Vagina (tissue), 2 donors: ENCODE results near the gene GRK5. TPM values are rescaled to one million over a fixed set of nuclear protein-coding genes. Genes with fewer than 3 reads are reported as not detected.

ENCODE experiments used
- DNase-seq, 2 donors: peaks; one replicate each; pipeline ENCODE4 v3.0.0-alpha.2; 2017; ENCODE audit errors: extremely low spot score in 2 of 2
- H3K27ac ChIP-seq: fragments of 200-600 bp; sonication (generic); one replicate; pipeline ENCODE4 v1.5.1; 2019
- H3K27me3 ChIP-seq: fragments of 200-600 bp; sonication (generic); one replicate; pipeline ENCODE4 v1.5.1; 2019
- H3K36me3 ChIP-seq, 2 donors: fragments of 200-600 bp; sonication (generic); one replicate each; pipeline ENCODE4 v1.5.1; 2017 to 2019
- H3K4me1 ChIP-seq: fragments of 200-600 bp; sonication (generic); one replicate; pipeline ENCODE4 v1.5.1; 2019
- H3K4me3 ChIP-seq, 2 donors: fragments of 200-600 bp; sonication (generic); 1 replicate in 1 of 2; 2 replicates in 1 of 2; pipeline ENCODE4 v1.5.1; 2016 to 2019
- H3K9me3 ChIP-seq: fragments of 200-600 bp; sonication (generic); one replicate; pipeline ENCODE4 v1.5.1; 2019
- POLR2A ChIP-seq, 2 donors: fragments of 450-650 bp; IDR thresholded peaks; one replicate each; pipeline ENCODE4 v1.6.1; 2017; ENCODE audit warnings: antibody characterized with exemption in 2 of 2, mild to moderate bottlenecking in 2 of 2, moderate library complexity in 2 of 2
- POLR2AphosphoS5 ChIP-seq, 2 donors: sonication (generic); formaldehyde crosslinking; IDR thresholded peaks; one replicate each; pipeline ENCODE4 v1.9.0; 2017; ENCODE audit warnings: antibody characterized with exemption in 2 of 2, mild to moderate bottlenecking in 2 of 2, low read depth in 1 of 2; ENCODE audit not compliant: insufficient read depth in 1 of 2
- intact Hi-C: fragments of 100-400 bp; cut with DNase I; formaldehyde crosslinking; loops from one replicate; pipeline ENCODE4 v1.15.1; 2023
- total RNA-seq: library from RNA; depleted of rRNA; stranded (reverse); fragments of >200 nt; gene quantifications from one replicate; pipeline ENCODE4 v1.2.3, GENCODE V29; 2016
- TF ChIP-seq, protein P1 (sequence below), 3 experiments: fragments of 450-650 bp in 2 of 3; fragments of 200-600 bp in 1 of 3; sonication (generic) in 1 of 3; IDR thresholded peaks; one replicate each; pipeline ENCODE4 v1.5.1; 2017 to 2019; ENCODE audit warnings: antibody characterized with exemption in 3 of 3, mild to moderate bottlenecking in 2 of 3, moderate library complexity in 2 of 3

GRK5 gene
- total RNA-seq, 1 donor from 2014 or later: 16.5 TPM

DNA sequence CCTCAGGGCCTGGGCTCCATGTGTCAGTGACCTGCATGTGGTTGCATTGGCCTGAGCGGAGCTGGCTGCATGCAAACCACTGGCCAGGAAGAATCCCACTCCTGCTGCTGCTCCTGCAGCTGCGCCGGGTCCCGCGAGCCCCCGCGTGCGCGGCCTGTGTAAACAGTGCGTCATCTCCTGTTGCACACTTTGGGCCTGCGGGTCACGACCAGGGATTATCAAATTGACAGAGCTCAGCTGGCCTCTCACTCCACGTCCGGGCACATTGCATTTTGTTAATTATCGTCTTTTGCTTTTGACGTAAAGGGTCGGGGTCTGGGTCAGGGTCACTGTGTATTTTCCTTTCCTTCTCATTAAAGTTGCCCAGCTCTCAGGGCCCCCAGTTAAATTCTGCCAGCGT, 202.5 kb downstream of the GRK5 start:
- TF ChIP-seq POLR2A (IDR thresholded peaks at IDR 0.05) (no peak), POLR2AphosphoS5 (IDR thresholded peaks at IDR 0.05; ENCODE audit: insufficient read depth in 1 of 2, low read depth in 1 of 2) (peak in 1 of 2 donors; percentile 63)
- Histone ChIP-seq H3K4me3 (no peak overlapping the region), H3K27ac (peak overlapping the region; percentile 88), H3K4me1 (peaks cover 38% of the 10 kb centered on the region), H3K36me3 (no peaks in the 10 kb centered on the region), H3K27me3 (no peaks in the 10 kb centered on the region), H3K9me3 (no peaks in the 10 kb centered on the region)
- DNase-seq: no peak
- intact Hi-C loops: loop anchor here (10.0 kb wide), 1 partner anchor 125 kb away; no protein-coding TSS in a partner anchor

DNA sequence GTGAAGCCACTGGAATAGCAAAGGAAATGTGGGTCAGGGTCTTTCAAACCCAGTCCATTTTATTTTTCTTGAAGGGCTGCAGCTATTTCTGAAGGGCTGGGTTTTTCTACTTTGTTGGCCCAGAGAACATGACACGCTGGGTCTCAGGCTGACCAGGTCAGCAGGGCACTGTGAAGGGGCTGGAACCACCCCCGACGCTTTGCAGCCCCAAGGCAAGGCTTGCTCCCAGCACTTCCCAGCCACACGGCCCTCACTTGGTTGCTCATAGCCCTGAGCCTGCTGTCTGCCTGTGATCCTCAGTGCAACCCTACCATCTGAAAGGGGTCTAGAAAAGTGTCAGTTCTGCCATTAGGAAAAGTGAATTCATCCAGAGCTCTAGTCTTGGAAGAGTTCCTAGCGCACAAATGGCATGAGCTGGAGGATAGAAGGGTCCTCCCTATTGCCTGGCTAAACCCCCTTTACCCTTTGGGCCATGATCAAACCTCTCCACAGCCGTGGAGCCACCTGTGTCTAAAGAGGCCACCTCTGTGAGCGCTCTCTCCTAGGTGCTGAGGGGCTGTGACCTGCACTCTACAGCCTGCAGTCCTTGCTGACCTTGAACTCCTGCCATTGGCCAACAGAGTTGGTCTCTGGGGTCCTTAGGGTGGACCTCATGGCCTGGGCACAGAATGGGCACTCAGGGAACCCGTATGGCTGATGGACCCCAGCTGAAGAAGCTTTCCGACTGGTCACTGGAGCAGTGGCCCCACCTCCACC, 203.2 kb downstream of the GRK5 start:
- Histone ChIP-seq H3K4me3 (no peak overlapping the region), H3K27me3 (no peaks in the 10 kb centered on the region), H3K27ac (peak overlapping the region; percentile 88), H3K4me1 (peaks cover 38% of the 10 kb centered on the region), H3K36me3 (no peaks in the 10 kb centered on the region), H3K9me3 (no peaks in the 10 kb centered on the region)
- no peak for DNase-seq
- intact Hi-C loops: no loop called here
- no peak for TF ChIP-seq POLR2A (IDR thresholded peaks at IDR 0.05)
- TF ChIP-seq POLR2AphosphoS5 (IDR thresholded peaks at IDR 0.05; ENCODE audit: insufficient read depth in 1 of 2, low read depth in 1 of 2): no peak
- TF ChIP-seq, protein P1, sequence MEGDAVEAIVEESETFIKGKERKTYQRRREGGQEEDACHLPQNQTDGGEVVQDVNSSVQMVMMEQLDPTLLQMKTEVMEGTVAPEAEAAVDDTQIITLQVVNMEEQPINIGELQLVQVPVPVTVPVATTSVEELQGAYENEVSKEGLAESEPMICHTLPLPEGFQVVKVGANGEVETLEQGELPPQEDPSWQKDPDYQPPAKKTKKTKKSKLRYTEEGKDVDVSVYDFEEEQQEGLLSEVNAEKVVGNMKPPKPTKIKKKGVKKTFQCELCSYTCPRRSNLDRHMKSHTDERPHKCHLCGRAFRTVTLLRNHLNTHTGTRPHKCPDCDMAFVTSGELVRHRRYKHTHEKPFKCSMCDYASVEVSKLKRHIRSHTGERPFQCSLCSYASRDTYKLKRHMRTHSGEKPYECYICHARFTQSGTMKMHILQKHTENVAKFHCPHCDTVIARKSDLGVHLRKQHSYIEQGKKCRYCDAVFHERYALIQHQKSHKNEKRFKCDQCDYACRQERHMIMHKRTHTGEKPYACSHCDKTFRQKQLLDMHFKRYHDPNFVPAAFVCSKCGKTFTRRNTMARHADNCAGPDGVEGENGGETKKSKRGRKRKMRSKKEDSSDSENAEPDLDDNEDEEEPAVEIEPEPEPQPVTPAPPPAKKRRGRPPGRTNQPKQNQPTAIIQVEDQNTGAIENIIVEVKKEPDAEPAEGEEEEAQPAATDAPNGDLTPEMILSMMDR (IDR thresholded peaks at IDR 0.05): no peak

DNA sequence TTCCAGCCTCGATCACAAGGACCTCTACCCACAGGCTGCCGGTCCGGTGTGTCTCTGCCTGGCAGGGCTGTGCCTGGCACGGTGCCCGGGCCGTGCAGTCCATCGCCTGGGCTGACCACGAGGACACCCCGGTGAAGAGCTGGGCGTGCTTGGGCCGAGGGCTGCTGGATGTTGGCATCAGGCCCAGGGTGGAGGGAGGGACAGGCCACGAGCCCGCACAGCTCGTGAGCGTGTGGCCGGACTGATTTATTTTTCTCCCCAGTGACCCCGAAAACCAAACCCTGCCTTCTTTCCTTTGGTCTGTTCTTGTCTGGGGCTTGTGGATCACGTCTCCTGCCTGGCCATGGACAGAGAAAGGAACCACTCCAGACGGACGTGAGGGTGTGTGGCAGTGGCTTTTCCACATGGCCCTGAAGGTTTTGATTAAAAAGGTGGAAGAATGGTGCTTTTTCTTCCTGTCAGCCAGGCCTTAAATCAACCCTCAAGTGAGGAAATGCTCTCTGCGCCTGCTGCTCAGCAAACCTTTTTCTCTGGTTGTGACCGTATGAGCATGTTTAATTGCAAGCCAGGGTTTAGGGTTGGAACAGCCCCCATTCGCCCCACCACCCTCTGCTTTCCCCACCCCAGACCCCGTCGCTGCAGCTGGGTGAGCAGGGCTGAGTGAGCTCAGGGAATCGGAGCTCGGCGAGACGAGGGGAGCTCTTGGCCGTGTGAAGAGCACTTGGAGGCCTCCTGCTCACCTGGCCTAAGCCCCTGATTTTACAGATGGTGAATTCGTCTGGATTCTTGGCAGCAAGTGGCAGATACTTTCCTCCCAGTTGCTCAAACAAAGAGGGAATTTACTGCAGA, 205.1 kb downstream of the GRK5 start:
- DNase-seq: no peak
- Histone ChIP-seq H3K36me3 (no peaks in the 10 kb centered on the region), H3K9me3 (no peaks in the 10 kb centered on the region), H3K27ac (peak overlapping the region; percentile 88), H3K4me1 (peaks cover 33% of the 10 kb centered on the region), H3K27me3 (no peaks in the 10 kb centered on the region), H3K4me3 (no peak overlapping the region)
- TF ChIP-seq, protein P1 (IDR thresholded peaks at IDR 0.05): no peak
- TF ChIP-seq POLR2AphosphoS5 (IDR thresholded peaks at IDR 0.05; ENCODE audit: insufficient read depth in 1 of 2, low read depth in 1 of 2): peak; percentile 69 to 86
- intact Hi-C loops: no loop called here

- intact Hi-C loops: no loop called here
- DNase-seq: no peak
- Histone ChIP-seq H3K4me3 (no peak overlapping the region), H3K27me3 (no peaks in the 10 kb centered on the region), H3K9me3 (no peaks in the 10 kb centered on the region), H3K4me1 (peaks cover 33% of the 10 kb centered on the region), H3K27ac (peak overlapping the region; percentile 88), H3K36me3 (no peaks in the 10 kb centered on the region)
- TF ChIP-seq POLR2AphosphoS5 (IDR thresholded peaks at IDR 0.05; ENCODE audit: insufficient read depth in 1 of 2, low read depth in 1 of 2) (no peak), POLR2A (IDR thresholded peaks at IDR 0.05) (no peak)
- TF ChIP-seq, protein P1 (IDR thresholded peaks at IDR 0.05): no peak
These were observed 205.7 kb downstream of the GRK5 start for GRCh38 chr10:119413093-119413453.

DNA sequence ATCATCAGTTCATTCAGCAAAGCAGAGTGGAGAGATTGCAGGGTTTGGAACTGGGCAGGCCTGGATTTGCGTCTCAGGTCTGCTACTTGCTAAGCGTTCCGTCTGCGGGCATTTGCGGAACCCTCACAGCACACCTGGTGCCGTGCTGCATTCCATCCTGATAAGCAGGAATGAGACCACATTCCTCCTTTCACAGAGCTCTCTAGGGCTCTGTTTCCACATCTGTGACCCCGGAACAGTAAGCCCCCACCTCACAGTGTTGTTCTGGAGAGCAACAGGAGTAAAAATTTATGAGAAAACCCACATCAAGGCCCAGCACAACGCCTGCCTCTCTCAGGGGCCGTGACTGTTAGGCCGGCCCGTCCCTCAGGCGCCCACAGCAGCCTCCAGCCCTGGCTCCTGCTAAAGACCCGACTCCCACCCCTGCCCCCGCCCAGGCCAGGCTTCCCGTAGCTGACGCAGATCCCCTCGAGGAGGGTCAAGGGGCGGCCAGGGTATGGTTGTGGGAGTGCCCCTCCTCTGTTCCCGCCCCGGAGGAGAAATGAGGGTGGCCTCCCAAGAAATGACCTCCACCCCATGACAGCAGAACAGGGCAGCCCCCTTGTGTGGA, 206.2 kb downstream of the GRK5 start:
- Histone ChIP-seq H3K9me3 (no peaks in the 10 kb centered on the region), H3K36me3 (no peaks in the 10 kb centered on the region), H3K4me3 (no peak overlapping the region), H3K27me3 (no peaks in the 10 kb centered on the region), H3K27ac (peak overlapping the region; percentile 88), H3K4me1 (peaks cover 33% of the 10 kb centered on the region)
- DNase-seq: no peak
- intact Hi-C loops: no loop called here
- TF ChIP-seq POLR2AphosphoS5 (IDR thresholded peaks at IDR 0.05; ENCODE audit: insufficient read depth in 1 of 2, low read depth in 1 of 2) (no peak), POLR2A (IDR thresholded peaks at IDR 0.05) (no peak)
- TF ChIP-seq, protein P1 (IDR thresholded peaks at IDR 0.05): no peak
